IMR-90 (cell line): Measurements from ENCODE around the gene DEF6. TPM values are rescaled to one million over a fixed set of nuclear protein-coding genes. Genes with fewer than 3 reads are reported as not detected.

Experiments
- ATAC-seq: fragments of 200-7000 bp; cut with Tn5 transposase; 2 replicates; pipeline ENCODE4 v1.9.1; 2020; ENCODE audit warnings: low read depth, mild to moderate bottlenecking, moderate library complexity
- BruUV-seq: library from RNA; stranded (reverse); fragments of 400-500 nt; replicated peaks from 2 replicates; lab custom pipeline; 2021; lab: Mats Ljungman, UMichigan
- CTCF ChIA-PET: fragments of 300-600 bp; formaldehyde crosslinking; extraction: SDS; loops from one replicate; lab custom pipeline; 2021; ENCODE audit warnings: antibody characterized with exemption; lab: Yijun Ruan, JAX
- POLR2A ChIA-PET: fragments of 300-600 bp; sonication (Branson Sonifier 250); formaldehyde crosslinking; loops from one replicate; lab custom pipeline; 2022; ENCODE audit warnings: antibody characterized with exemption; ENCODE audit not compliant: unreplicated experiment; lab: Charles Lee
- DNase-seq: peaks from one replicate; pipeline ENCODE4 v3.0.0; 2013
- H2AFZ ChIP-seq: replicated peaks from 2 replicates; pipeline ENCODE3; 2013; ENCODE audit warnings: low read length, mild to moderate bottlenecking; ENCODE audit not compliant: poor library complexity
- H2AK5ac ChIP-seq: 2 replicates; pipeline ENCODE4 v1.6.1; 2013; ENCODE audit warnings: low read depth, low read length, inconsistent platforms
- H2AK9ac ChIP-seq: replicated peaks from 2 replicates; pipeline ENCODE3; 2013; ENCODE audit warnings: mild to moderate bottlenecking, low read depth, low read length, moderate library complexity; ENCODE audit not compliant: poor library complexity
- H2BK120ac ChIP-seq: 2 replicates; pipeline ENCODE4 v1.6.1; 2013; ENCODE audit warnings: low read depth, low read length, inconsistent platforms
- H2BK15ac ChIP-seq: 3 replicates; pipeline ENCODE4 v1.6.1; 2013; ENCODE audit warnings: low read depth, low read length, inconsistent platforms
- H2BK20ac ChIP-seq: 2 replicates; pipeline ENCODE4 v1.6.1; 2013; ENCODE audit warnings: low read depth, mild to moderate bottlenecking, inconsistent platforms, low read length, moderate library complexity
- H2BK5ac ChIP-seq: 2 replicates; pipeline ENCODE4 v1.6.1; 2013; ENCODE audit warnings: mild to moderate bottlenecking, low read depth, low read length, inconsistent platforms; ENCODE audit not compliant: poor library complexity, severe bottlenecking
- H3K14ac ChIP-seq: replicated peaks from 2 replicates; pipeline ENCODE4 v1.6.1; 2013; ENCODE audit warnings: low read depth, low read length, inconsistent platforms
- H3K18ac ChIP-seq: 2 replicates; pipeline ENCODE4 v1.6.1; 2013; ENCODE audit warnings: low read depth, low read length, control low read depth
- H3K23ac ChIP-seq: 2 replicates; pipeline ENCODE4 v1.6.1; 2013; ENCODE audit warnings: low read depth, low read length, inconsistent platforms
- H3K27ac ChIP-seq: 2 replicates; pipeline ENCODE4 v1.5.1; 2013; ENCODE audit warnings: mild to moderate bottlenecking, control low read depth, low read length; ENCODE audit not compliant: insufficient read depth
- H3K27me3 ChIP-seq: 2 replicates; pipeline ENCODE4 v1.6.1; 2013; ENCODE audit warnings: low read length; ENCODE audit not compliant: control insufficient read depth, insufficient read depth
- H3K36me3 ChIP-seq: 2 replicates; pipeline ENCODE4 v1.6.1; 2013; ENCODE audit warnings: low read length, mixed read lengths; ENCODE audit not compliant: control insufficient read depth, insufficient read depth
- H3K4ac ChIP-seq: 2 replicates; pipeline ENCODE4 v1.6.1; 2013; ENCODE audit warnings: low read depth, low read length, inconsistent platforms
- H3K4me1 ChIP-seq: 2 replicates; pipeline ENCODE4 v1.6.1; 2013; ENCODE audit warnings: low read length, mixed read lengths; ENCODE audit not compliant: control insufficient read depth, insufficient read depth
- H3K4me2 ChIP-seq: 2 replicates; pipeline ENCODE4 v1.6.1; 2013; ENCODE audit warnings: low read depth, mild to moderate bottlenecking, control low read depth, low read length, moderate library complexity
- H3K4me3 ChIP-seq: 2 replicates; pipeline ENCODE4 v1.5.1; 2013; ENCODE audit warnings: low read depth, mild to moderate bottlenecking, control low read depth, low read length, moderate library complexity; ENCODE audit not compliant: insufficient read depth
- H3K56ac ChIP-seq: 2 replicates; pipeline ENCODE4 v1.6.1; 2013; ENCODE audit warnings: low read length, inconsistent platforms; ENCODE audit not compliant: insufficient read depth; ENCODE audit errors: extremely low read depth
- H3K79me1 ChIP-seq, 2 experiments: 2 replicates each; pipeline ENCODE4 v1.6.1; 2013; ENCODE audit warnings: low read length in 2 of 2, inconsistent platforms in 1 of 2, low read depth in 1 of 2
- H3K9ac ChIP-seq: 2 replicates; pipeline ENCODE4 v1.6.1; 2013; ENCODE audit warnings: low read depth, low read length, control low read depth
- H3K9me1 ChIP-seq: 2 replicates; pipeline ENCODE4 v1.6.1; 2013; ENCODE audit warnings: low read length, inconsistent platforms; ENCODE audit not compliant: insufficient read depth
- H3K9me3 ChIP-seq: 2 replicates; pipeline ENCODE4 v1.6.1; 2013; ENCODE audit warnings: low read length; ENCODE audit not compliant: control insufficient read depth, insufficient read depth
- H4K20me1 ChIP-seq: 2 replicates; pipeline ENCODE4 v1.6.1; 2013; ENCODE audit warnings: low read length, inconsistent platforms; ENCODE audit not compliant: insufficient read depth
- H4K5ac ChIP-seq: 2 replicates; pipeline ENCODE4 v1.6.1; 2013; ENCODE audit warnings: mild to moderate bottlenecking, low read depth, low read length, control low read depth
- H4K8ac ChIP-seq, 2 experiments: 2 replicates each; pipeline ENCODE4 v1.6.1; 2013; ENCODE audit warnings: low read depth in 2 of 2, low read length in 2 of 2, control low read depth in 1 of 2, inconsistent platforms in 1 of 2
- H4K91ac ChIP-seq: 2 replicates; pipeline ENCODE4 v1.6.1; 2013; ENCODE audit warnings: low read depth, low read length, inconsistent platforms; ENCODE audit not compliant: insufficient read depth
- BHLHE40 ChIP-seq: fragments of 150-350 bp; IDR thresholded peaks from 2 replicates; pipeline ENCODE4 v1.6.1; 2016; ENCODE audit warnings: mild to moderate bottlenecking, low read depth, low read length
- CEBPB ChIP-seq: IDR thresholded peaks from 2 replicates; pipeline ENCODE4 v1.6.1; 2012; ENCODE audit warnings: low read depth, low read length, improper control_type of control experiment
- CHD1 ChIP-seq: IDR thresholded peaks from 2 replicates; pipeline ENCODE4 v1.6.1; 2012; ENCODE audit warnings: low read depth, low read length, improper control_type of control experiment
- ELK1 ChIP-seq: fragments of 150-350 bp; IDR thresholded peaks from 2 replicates; pipeline ENCODE4 v1.6.1; 2016; ENCODE audit warnings: low read depth, mild to moderate bottlenecking, low read length, moderate library complexity, borderline replicate concordance
- FOS ChIP-seq: fragments of 150-350 bp; IDR thresholded peaks from 2 replicates; pipeline ENCODE4 v1.6.1; 2016; ENCODE audit warnings: low read depth, low read length
- MAFK ChIP-seq: IDR thresholded peaks from 2 replicates; pipeline ENCODE4 v1.6.1; 2012; ENCODE audit warnings: low read depth, low read length, improper control_type of control experiment
- MAZ ChIP-seq: IDR thresholded peaks from 2 replicates; pipeline ENCODE4 v1.6.1; 2012; ENCODE audit warnings: low read depth, mild to moderate bottlenecking, low read length, improper control_type of control experiment, moderate library complexity, borderline replicate concordance
- MXI1 ChIP-seq: IDR thresholded peaks from 2 replicates; pipeline ENCODE4 v1.6.1; 2012; ENCODE audit warnings: low read depth, mild to moderate bottlenecking, low read length, moderate library complexity, borderline replicate concordance
- NFE2L2 ChIP-seq: fragments of 150-350 bp; IDR thresholded peaks from 2 replicates; pipeline ENCODE4 v1.6.1; 2016; ENCODE audit warnings: low read depth, mild to moderate bottlenecking, low read length
- POLR2A ChIP-seq: IDR thresholded peaks from 2 replicates; pipeline ENCODE4 v1.6.1; 2012; ENCODE audit warnings: mild to moderate bottlenecking, low read depth, low read length
- RAD21 ChIP-seq: IDR thresholded peaks from 2 replicates; pipeline ENCODE4 v1.6.1; 2012; ENCODE audit warnings: low read length, improper control_type of control experiment
- RCOR1 ChIP-seq: IDR thresholded peaks from 2 replicates; pipeline ENCODE4 v1.6.1; 2012; ENCODE audit warnings: mild to moderate bottlenecking, low read length, improper control_type of control experiment; ENCODE audit not compliant: insufficient replicate concordance
- RFX5 ChIP-seq: IDR thresholded peaks from 2 replicates; pipeline ENCODE4 v1.8.0; 2012; ENCODE audit warnings: low read depth, mild to moderate bottlenecking, low read length, moderate library complexity
- SMC3 ChIP-seq: fragments of 150-350 bp; IDR thresholded peaks from 2 replicates; pipeline ENCODE4 v1.6.1; 2016; ENCODE audit warnings: low read depth, mild to moderate bottlenecking, antibody characterized with exemption, low read length, moderate library complexity
- WGBS, 2 experiments: methylation state at CpG; one replicate each; pipeline versions ENCODE4 v1.1.5 to v1.1.7; 2013; ENCODE audit warnings: missing lambda C conversion rate in 2 of 2; ENCODE audit not compliant: insufficient read length in 1 of 2; ENCODE audit errors: extremely low coverage in 2 of 2; 5-methylcytosine and 5-hydroxymethylcytosine counted together
- dilution Hi-C: fragments of 300-500 bp; cut with HindIII; formaldehyde crosslinking; loops from one replicate; pipeline ENCODE4 v1.14.3; 2018; ENCODE audit warnings: low sequenced_read_pairs; ENCODE audit not compliant: unreplicated experiment
- in situ Hi-C: fragments of 300-500 bp; cut with MboI; formaldehyde crosslinking; loops from 3 replicates; pipeline ENCODE4 v1.14.3; 2019; ENCODE audit warnings: low sequenced_read_pairs, inconsistent platforms, mixed read lengths
- intact Hi-C: fragments of 100-400 bp; cut with micrococcal nuclease; formaldehyde crosslinking; loops from 2 replicates; pipeline ENCODE4 v1.10.0; 2022
- polyA plus RNA-seq, 3 experiments: library from polyadenylated mRNA; depleted of rRNA; stranded (reverse); fragments of >200 nt; gene quantifications; 2 replicates each; pipeline ENCODE4 v1.2.3, GENCODE V29; 2012; ENCODE audit warnings: low replicate concordance in 1 of 3
- total RNA-seq: library from RNA; depleted of rRNA; stranded (reverse); fragments of >200 nt; gene quantifications from 2 replicates; pipeline ENCODE4 v1.2.3, GENCODE V29; 2012
- TF ChIP-seq, protein P1 (sequence below): conservative IDR thresholded peaks from 2 replicates; pipeline ENCODE4 v1.5.1; 2012; ENCODE audit warnings: mild to moderate bottlenecking, low read depth, low read length, improper control_type of control experiment

Gene DEF6
- total and polyA plus RNA-seq, 2 of the 4 experiments (the other 2 are of a cell fraction): 2.5 to 4.2 TPM

GRCh38 chr6:35354361-35355135 is 56.9 kb downstream of the DEF6 start:
- ChIA-PET CTCF (no interaction called here), POLR2A (interaction anchor here (0.5 kb wide), 1 partner anchor 9 kb away, joined by 3 read pairs; no protein-coding TSS in a partner anchor)
- Histone ChIP-seq H2AFZ (no peak overlapping the region), H3K18ac (no peak overlapping the region), H2BK15ac (no peak overlapping the region), H2BK5ac (peak overlapping the region; percentile 66), H3K23ac (no peak overlapping the region), H3K4me1 (peaks cover 20% of the 10 kb centered on the region), H3K4ac (peak overlapping the region; percentile 43), H2BK120ac (no peak overlapping the region; the same call in 1 of the 2 replicates), H3K4me3 (no peak overlapping the region), H3K9me1 (peaks cover 26% of the 10 kb centered on the region), H3K4me2 (no peak overlapping the region), H3K9me3 (no peaks in the 10 kb centered on the region), H4K8ac (no peak overlapping the region; a peak in 1 of 4 replicates), H2AK9ac (no peak overlapping the region), H3K9ac (no peak overlapping the region; the same call in 1 of the 2 replicates), H2BK20ac (no peak overlapping the region), H3K56ac (no peak overlapping the region), H2AK5ac (peak overlapping the region; percentile 72; the same call in 1 of the 2 replicates), H3K27ac (no peak overlapping the region), H4K20me1 (peaks cover 36% of the 10 kb centered on the region), H4K5ac (no peak overlapping the region), H3K27me3 (no peaks in the 10 kb centered on the region), H4K91ac (no peak overlapping the region), H3K36me3 (peaks cover 51% of the 10 kb centered on the region), H3K79me1 (peaks cover 53 to 73% of the 10 kb centered on the region in 2 experiments), H3K14ac (0 out of 2 replicates have a peak overlapping the region, but pooled peaks have one; percentile 43)
- in situ Hi-C loops: no loop called here
- 92% methylated on average over 5 of the region's 13 CpGs; no CpG with 5 or more reads in 1 of the 2 experiments for WGBS, 2 experiments
- dilution Hi-C loops: no loop called here
- intact Hi-C loops: no loop called here
- DNase-seq (peak; percentile 68), ATAC-seq (peak; percentile 79)
- no TSS peak for BruUV-seq
- TF ChIP-seq MXI1: no peak
- TF ChIP-seq POLR2A: no peak
- TF ChIP-seq RCOR1: no peak
- no peak for TF ChIP-seq MAFK
- TF ChIP-seq SMC3: no peak
- TF ChIP-seq ELK1: no peak
- no peak for TF ChIP-seq CHD1
- TF ChIP-seq, protein P1, sequence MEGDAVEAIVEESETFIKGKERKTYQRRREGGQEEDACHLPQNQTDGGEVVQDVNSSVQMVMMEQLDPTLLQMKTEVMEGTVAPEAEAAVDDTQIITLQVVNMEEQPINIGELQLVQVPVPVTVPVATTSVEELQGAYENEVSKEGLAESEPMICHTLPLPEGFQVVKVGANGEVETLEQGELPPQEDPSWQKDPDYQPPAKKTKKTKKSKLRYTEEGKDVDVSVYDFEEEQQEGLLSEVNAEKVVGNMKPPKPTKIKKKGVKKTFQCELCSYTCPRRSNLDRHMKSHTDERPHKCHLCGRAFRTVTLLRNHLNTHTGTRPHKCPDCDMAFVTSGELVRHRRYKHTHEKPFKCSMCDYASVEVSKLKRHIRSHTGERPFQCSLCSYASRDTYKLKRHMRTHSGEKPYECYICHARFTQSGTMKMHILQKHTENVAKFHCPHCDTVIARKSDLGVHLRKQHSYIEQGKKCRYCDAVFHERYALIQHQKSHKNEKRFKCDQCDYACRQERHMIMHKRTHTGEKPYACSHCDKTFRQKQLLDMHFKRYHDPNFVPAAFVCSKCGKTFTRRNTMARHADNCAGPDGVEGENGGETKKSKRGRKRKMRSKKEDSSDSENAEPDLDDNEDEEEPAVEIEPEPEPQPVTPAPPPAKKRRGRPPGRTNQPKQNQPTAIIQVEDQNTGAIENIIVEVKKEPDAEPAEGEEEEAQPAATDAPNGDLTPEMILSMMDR: no peak
- no peak for TF ChIP-seq BHLHE40
- TF ChIP-seq RAD21: no peak
- TF ChIP-seq CEBPB: no peak
- TF ChIP-seq FOS: no peak
- no peak for TF ChIP-seq RFX5
- TF ChIP-seq NFE2L2: no peak
- TF ChIP-seq MAZ: no peak
